HEK293T (cell line): ENCODE results near the gene DENND11.
"Not testable (repeated sequence)": the region's sequence is repeated elsewhere in the genome, so short reads cannot be mapped to it uniquely, and the experiment has no call there.

Source experiments
- FOXK2 ChIP-seq: fragments of 450-650 bp; IDR thresholded peaks from 2 replicates; pipeline ENCODE4 v1.6.1; 2016; ENCODE audit warnings: mild to moderate bottlenecking
- FOXM1 ChIP-seq: fragments of 450-650 bp; IDR thresholded peaks from 2 replicates; pipeline ENCODE4 v1.6.1; 2017; ENCODE audit warnings: mild to moderate bottlenecking, borderline replicate concordance
- SP1 ChIP-seq: fragments of 450-650 bp; IDR thresholded peaks from 2 replicates; pipeline ENCODE4 v1.6.1; 2017
- TARDBP ChIP-seq: fragments of 450-650 bp; IDR thresholded peaks from 2 replicates; pipeline ENCODE4 v1.6.1; 2016
- ZNF384 ChIP-seq: fragments of 450-650 bp; IDR thresholded peaks from 2 replicates; pipeline ENCODE4 v1.6.1; 2016

DNA sequence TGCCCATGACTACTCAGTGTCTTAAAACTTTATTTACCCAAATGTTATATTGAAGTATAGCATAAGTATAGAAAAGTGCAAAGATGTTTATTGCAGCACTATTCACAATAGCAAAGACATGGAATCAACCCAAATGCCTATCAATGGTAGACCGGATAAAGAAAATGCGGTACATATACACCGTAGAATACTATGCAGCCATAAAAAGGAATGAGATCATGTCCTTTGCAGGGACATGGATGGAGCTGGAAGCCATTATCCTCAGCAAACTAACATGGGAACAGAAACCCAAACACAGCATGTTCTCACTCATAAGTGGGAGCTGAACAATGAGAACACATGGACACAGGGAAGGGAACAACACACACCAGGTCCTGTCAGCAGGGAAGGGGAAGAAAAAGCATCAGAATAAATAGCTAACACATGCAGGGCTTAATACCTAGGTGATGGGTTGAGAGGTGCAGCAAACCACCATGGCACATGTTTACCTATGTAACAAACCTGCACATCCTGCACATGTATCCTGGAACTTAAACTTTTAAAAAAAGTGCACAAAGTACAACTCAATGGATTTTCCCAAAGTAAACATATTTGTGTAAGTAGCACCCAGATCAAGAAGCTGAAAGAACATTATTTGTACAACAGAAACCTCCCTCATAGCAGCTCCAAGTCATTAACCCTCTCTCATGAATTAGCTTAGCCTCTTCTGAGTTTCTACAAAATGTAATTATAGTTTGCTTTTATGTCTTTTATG, 12.7 kb downstream of the DENND11 start:
- not testable (repeated sequence) for TF ChIP-seq TARDBP, FOXK2, FOXM1, SP1, ZNF384
